HepG2 (cell line): ENCODE data around the gene EXOC1. TPM values are rescaled to one million over a fixed set of nuclear protein-coding genes. Genes with fewer than 3 reads are reported as not detected.

Experiments
- ARNTL ChIP-seq: sonication (generic); formaldehyde crosslinking; IDR thresholded peaks from 2 replicates; pipeline ENCODE4 v1.4.0; 2020; ENCODE audit warnings: mild to moderate bottlenecking, missing genetic modification reagents
- BCLAF1 ChIP-seq: fragments of 450-650 bp; IDR thresholded peaks from 2 replicates; pipeline ENCODE4 v1.6.1; 2017; ENCODE audit warnings: mild to moderate bottlenecking
- CREM ChIP-seq, 2 experiments: sonication (generic) in 1 of 2; formaldehyde crosslinking in 1 of 2; IDR thresholded peaks; 2 replicates each; pipeline versions ENCODE4 v1.4.0 to v1.6.1; 2016 to 2020; ENCODE audit warnings: antibody characterized with exemption in 1 of 2, mild to moderate bottlenecking in 1 of 2, missing genetic modification reagents in 1 of 2
- FUBP1 ChIP-seq: sonication (generic); formaldehyde crosslinking; IDR thresholded peaks from 2 replicates; pipeline ENCODE4 v1.5.1; 2020; ENCODE audit warnings: missing genetic modification reagents, mild to moderate bottlenecking, borderline replicate concordance
- GRHL1 ChIP-seq: sonication (generic); formaldehyde crosslinking; conservative IDR thresholded peaks from 2 replicates; pipeline ENCODE4 v1.8.0; 2022; ENCODE audit warnings: missing genetic modification reagents
- NPAS2 ChIP-seq: sonication (generic); formaldehyde crosslinking; IDR thresholded peaks from 2 replicates; pipeline ENCODE4 v1.8.0; 2022; ENCODE audit warnings: mild to moderate bottlenecking, missing genetic modification reagents, borderline replicate concordance
- PBX3 ChIP-seq: sonication (generic); formaldehyde crosslinking; IDR thresholded peaks from 2 replicates; pipeline ENCODE4 v1.8.1; 2023; ENCODE audit warnings: missing genetic modification reagents, inconsistent platforms, borderline replicate concordance
- SNAPC5 ChIP-seq: sonication (generic); formaldehyde crosslinking; IDR thresholded peaks from 2 replicates; pipeline ENCODE4 v1.8.1; 2023; ENCODE audit warnings: mild to moderate bottlenecking, missing genetic modification reagents, borderline replicate concordance
- TEAD2 ChIP-seq: sonication (generic); formaldehyde crosslinking; IDR thresholded peaks from 2 replicates; pipeline ENCODE4 v1.9.0; 2021; ENCODE audit warnings: missing genetic modification reagents
- TSC22D2 ChIP-seq: sonication (generic); formaldehyde crosslinking; IDR thresholded peaks from 2 replicates; pipeline ENCODE4 v1.5.1; 2020; ENCODE audit warnings: missing genetic modification reagents, mild to moderate bottlenecking, borderline replicate concordance
- UBTF ChIP-seq: sonication (generic); formaldehyde crosslinking; IDR thresholded peaks from 2 replicates; pipeline ENCODE4 v1.4.0; 2020; ENCODE audit warnings: mild to moderate bottlenecking, missing genetic modification reagents
- ZNF180 ChIP-seq: sonication (generic); formaldehyde crosslinking; IDR thresholded peaks from 2 replicates; pipeline ENCODE4 v1.4.0; 2020; ENCODE audit warnings: low read depth, missing genetic modification reagents, borderline replicate concordance
- ZNF264 ChIP-seq: sonication (generic); formaldehyde crosslinking; IDR thresholded peaks from 2 replicates; pipeline ENCODE4 v1.4.0; 2020; ENCODE audit warnings: missing genetic modification reagents
- ZNF510 ChIP-seq: sonication (generic); formaldehyde crosslinking; IDR thresholded peaks from 2 replicates; pipeline ENCODE4 v1.4.0; 2020; ENCODE audit warnings: low read depth, mild to moderate bottlenecking, missing genetic modification reagents
- ZNF563 ChIP-seq: sonication (generic); formaldehyde crosslinking; IDR thresholded peaks from 2 replicates; pipeline ENCODE4 v1.8.0; 2022; ENCODE audit warnings: mild to moderate bottlenecking, moderate library complexity, missing genetic modification reagents
- ZNF572 ChIP-seq: sonication (generic); formaldehyde crosslinking; IDR thresholded peaks from 2 replicates; pipeline ENCODE4 v1.5.1; 2020; ENCODE audit warnings: mild to moderate bottlenecking, missing genetic modification reagents
- ZNF792 ChIP-seq: IDR thresholded peaks from 2 replicates; pipeline ENCODE4 v1.6.1; 2016
- polyA plus RNA-seq, 8 experiments: library from polyadenylated mRNA; depleted of rRNA in 3 of 8; stranded (reverse) in 7 of 8; unstranded in 1 of 8; fragments of >200 nt; fragmentation: Illumina TruSeq in 4 of 8; extraction: Trizol in 4 of 8; gene quantifications; 2 replicates each; pipeline versions ENCODE4 v1.2.1 to v1.2.3, GENCODE V29; 2011 to 2016; ENCODE audit warnings: low read depth in 4 of 8, missing spikeins in 1 of 8, mixed read lengths in 1 of 8; ENCODE audit not compliant: insufficient read depth in 1 of 8
- total RNA-seq, 5 experiments: library from RNA; depleted of rRNA; stranded (reverse); fragments of >200 nt; fragmentation: Illumina TruSeq; extraction: Trizol; gene quantifications; 2 replicates each; pipeline ENCODE4 v1.2.3, GENCODE V29; 2016; ENCODE audit warnings: low read depth in 1 of 5

Gene EXOC1
- total and polyA plus RNA-seq, 2 of the 13 experiments (the other 11 are each of a cell fraction or from before 2014, with no cell fraction given): 9.1 to 18.4 TPM

GRCh38 chr4:55853484-55854046 is at the start of gene EXOC1 (continued):
- TF ChIP-seq BCLAF1 (no peak), ZNF792 (CRISPR knock-in tag) (peak; percentile 55; the same call in 1 of the 2 replicates), PBX3 (CRISPR knock-in tag) (no peak), CREM (IDR thresholded peaks at IDR 0.05) (peak; percentile 68), CREM (CRISPR knock-in tag; IDR thresholded peaks at IDR 0.05) (no peak), ZNF563 (CRISPR knock-in tag) (0 out of 2 replicates have a peak, but pooled peaks have one; percentile 35), UBTF (CRISPR knock-in tag) (peak; percentile 50; the same call in 1 of the 2 replicates), FUBP1 (CRISPR knock-in tag) (no peak), ZNF180 (CRISPR knock-in tag) (no peak), ZNF572 (CRISPR knock-in tag) (no peak), ZNF264 (CRISPR knock-in tag) (0 out of 2 replicates have a peak, but pooled peaks have one; percentile 20), ARNTL (no peak), TSC22D2 (CRISPR knock-in tag) (0 out of 2 replicates have a peak, but pooled peaks have one; percentile 48), ZNF510 (CRISPR knock-in tag) (no peak), NPAS2 (no peak), TEAD2 (CRISPR knock-in tag) (no peak), SNAPC5 (no peak), GRHL1 (no peak)
